ENCODE results near the gene BEGAIN.

The BEGAIN gene

GRCh38 chr14:100559455-100559854 is 27.8 kb downstream of the BEGAIN start:
- DNase-seq (ENCODE audit: insufficient read length) (no peak), FAIRE-seq (no peak)
- TF ChIP-seq TAF1 (IDR thresholded peaks at IDR 0.05; ENCODE audit: borderline replicate concordance, low read depth, low read length): no peak
- TF ChIP-seq POLR2AphosphoS5 (IDR thresholded peaks at IDR 0.05; ENCODE audit: low read depth, low read length): no peak
- TF ChIP-seq POLR2A (IDR thresholded peaks at IDR 0.05; ENCODE audit: low read depth, low read length): no peak

DNA sequence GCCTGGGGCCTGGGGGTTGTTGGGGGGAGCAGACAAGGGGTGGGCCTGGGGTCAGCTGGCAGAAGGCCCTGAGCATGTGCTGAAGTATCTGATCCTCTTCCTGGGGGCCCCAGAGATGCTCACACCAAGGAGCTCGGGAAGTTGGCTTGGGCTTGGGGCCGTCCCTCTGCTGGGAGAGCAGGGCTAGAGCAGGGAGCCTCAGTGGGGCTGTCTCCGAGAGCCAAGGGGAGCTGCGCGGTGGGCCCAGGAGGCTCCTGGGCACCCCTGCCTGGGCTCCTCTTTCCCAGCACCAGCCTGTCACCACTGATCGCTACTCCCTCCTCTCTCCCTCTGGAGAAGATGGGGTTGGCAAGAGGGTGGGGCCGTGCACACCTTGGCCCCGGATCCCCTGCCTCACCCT is 28.3 kb downstream of the BEGAIN start:
- DNase-seq (ENCODE audit: insufficient read length) (no peak), FAIRE-seq (no peak)
- TF ChIP-seq POLR2A (IDR thresholded peaks at IDR 0.05; ENCODE audit: low read depth, low read length) (no peak), TAF1 (IDR thresholded peaks at IDR 0.05; ENCODE audit: borderline replicate concordance, low read depth, low read length) (no peak), POLR2AphosphoS5 (IDR thresholded peaks at IDR 0.05; ENCODE audit: low read depth, low read length) (no peak)

GRCh38 chr14:100558226-100558625 is 29.0 kb downstream of the BEGAIN start:
- no peak for TF ChIP-seq POLR2A (IDR thresholded peaks at IDR 0.05; ENCODE audit: low read depth, low read length)
- no peak for TF ChIP-seq POLR2AphosphoS5 (IDR thresholded peaks at IDR 0.05; ENCODE audit: low read depth, low read length)
- TF ChIP-seq TAF1 (IDR thresholded peaks at IDR 0.05; ENCODE audit: borderline replicate concordance, low read depth, low read length): no peak
- FAIRE-seq: no peak
- DNase-seq (ENCODE audit: insufficient read length): no peak

DNA sequence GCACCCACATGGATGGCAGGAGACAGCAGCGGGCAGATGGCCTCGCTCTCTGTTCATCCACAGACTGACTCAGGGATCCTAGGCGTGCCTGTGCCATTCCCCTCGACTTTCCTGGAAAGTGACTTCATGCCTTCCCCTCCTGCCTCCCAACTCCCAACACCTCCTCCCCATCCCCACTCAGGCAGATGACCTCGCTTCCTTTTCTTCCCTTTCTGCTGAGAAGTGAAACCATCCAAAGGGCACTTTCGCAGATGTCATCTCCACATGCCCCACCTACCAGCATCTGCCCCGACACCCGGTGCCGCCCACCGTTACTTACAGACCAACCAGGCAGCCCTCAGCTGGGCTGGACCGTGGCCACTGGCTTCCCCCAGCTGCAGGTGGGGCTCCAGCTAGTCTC is 29.6 kb downstream of the BEGAIN start:
- no peak for DNase-seq (ENCODE audit: insufficient read length)
- TF ChIP-seq POLR2AphosphoS5 (IDR thresholded peaks at IDR 0.05; ENCODE audit: low read depth, low read length) (no peak), TAF1 (IDR thresholded peaks at IDR 0.05; ENCODE audit: borderline replicate concordance, low read depth, low read length) (no peak), POLR2A (IDR thresholded peaks at IDR 0.05; ENCODE audit: low read depth, low read length) (no peak)
- no peak for FAIRE-seq

GRCh38 chr14:100556936-100557505 is 30.2 kb downstream of the BEGAIN start:
- DNase-seq (ENCODE audit: insufficient read length): no peak
- TF ChIP-seq POLR2A (IDR thresholded peaks at IDR 0.05; ENCODE audit: low read depth, low read length) (no peak), POLR2AphosphoS5 (IDR thresholded peaks at IDR 0.05; ENCODE audit: low read depth, low read length) (no peak), TAF1 (IDR thresholded peaks at IDR 0.05; ENCODE audit: borderline replicate concordance, low read depth, low read length) (no peak)
- FAIRE-seq: no peak

DNA sequence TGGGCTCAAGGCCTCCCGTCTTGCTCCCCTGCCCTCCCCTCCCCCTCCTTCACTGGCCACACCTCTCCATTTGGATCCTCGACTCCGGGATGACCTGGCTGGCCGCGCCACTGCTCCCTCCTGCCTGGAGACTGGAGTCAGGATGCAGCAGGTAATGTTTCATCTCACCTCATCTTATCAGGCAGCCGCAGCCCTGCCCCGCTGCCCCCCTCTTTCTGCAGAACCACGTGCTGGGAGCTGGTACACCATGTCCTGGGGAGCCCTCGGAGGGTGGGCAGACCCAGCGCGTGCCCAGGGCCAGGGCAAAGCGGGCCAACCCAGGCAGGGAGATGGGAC is 31.1 kb downstream of the BEGAIN start:
- TF ChIP-seq TAF1 (IDR thresholded peaks at IDR 0.05; ENCODE audit: borderline replicate concordance, low read depth, low read length) (no peak), POLR2A (IDR thresholded peaks at IDR 0.05; ENCODE audit: low read depth, low read length) (no peak), POLR2AphosphoS5 (IDR thresholded peaks at IDR 0.05; ENCODE audit: low read depth, low read length) (no peak)
- DNase-seq (ENCODE audit: insufficient read length) (no peak), FAIRE-seq (no peak)

DNA sequence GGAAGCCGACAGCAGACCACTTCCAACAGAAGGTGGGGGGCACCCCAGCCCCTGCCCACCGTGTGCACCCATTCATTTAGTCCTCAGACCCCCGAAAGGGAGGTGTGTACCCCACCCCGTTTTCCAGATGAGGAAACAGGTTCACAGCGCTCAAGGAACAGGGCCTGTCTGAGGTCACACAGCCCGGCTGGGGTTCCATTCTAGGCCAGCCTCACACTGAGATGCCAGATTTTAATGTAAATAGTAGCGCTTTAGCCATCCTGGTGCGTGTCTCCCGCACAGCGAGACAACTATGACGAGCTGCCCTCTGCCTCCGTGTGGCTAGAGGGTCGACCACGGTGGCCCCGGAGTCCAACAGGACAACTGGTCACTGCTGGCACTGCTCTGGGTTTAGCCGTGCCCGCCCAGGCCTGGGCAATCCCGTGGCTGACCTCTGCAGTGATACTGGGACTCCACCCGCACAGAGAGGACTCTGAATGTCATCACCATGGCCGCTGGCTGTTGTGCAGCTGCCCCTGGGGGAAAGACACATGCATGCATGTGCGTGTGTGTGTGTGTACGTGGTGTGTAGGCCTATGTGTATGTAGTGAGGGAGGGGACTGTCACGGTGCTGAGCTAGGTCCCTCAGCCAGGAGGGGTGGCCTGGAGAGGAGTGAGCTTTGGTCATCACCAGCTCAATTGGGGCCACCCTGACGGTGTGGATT is 31.6 kb downstream of the BEGAIN start:
- no peak for DNase-seq (ENCODE audit: insufficient read length)
- TF ChIP-seq POLR2A (IDR thresholded peaks at IDR 0.05; ENCODE audit: low read depth, low read length) (no peak), POLR2AphosphoS5 (IDR thresholded peaks at IDR 0.05; ENCODE audit: low read depth, low read length) (no peak), TAF1 (IDR thresholded peaks at IDR 0.05; ENCODE audit: borderline replicate concordance, low read depth, low read length) (no peak)
- FAIRE-seq: no peak

GRCh38 chr14:100554696-100555320 is 32.4 kb downstream of the BEGAIN start:
- DNase-seq (ENCODE audit: insufficient read length) (no peak), FAIRE-seq (no peak)
- TF ChIP-seq POLR2A (IDR thresholded peaks at IDR 0.05; ENCODE audit: low read depth, low read length) (no peak), POLR2AphosphoS5 (IDR thresholded peaks at IDR 0.05; ENCODE audit: low read depth, low read length) (no peak), TAF1 (IDR thresholded peaks at IDR 0.05; ENCODE audit: borderline replicate concordance, low read depth, low read length) (no peak)

DNA sequence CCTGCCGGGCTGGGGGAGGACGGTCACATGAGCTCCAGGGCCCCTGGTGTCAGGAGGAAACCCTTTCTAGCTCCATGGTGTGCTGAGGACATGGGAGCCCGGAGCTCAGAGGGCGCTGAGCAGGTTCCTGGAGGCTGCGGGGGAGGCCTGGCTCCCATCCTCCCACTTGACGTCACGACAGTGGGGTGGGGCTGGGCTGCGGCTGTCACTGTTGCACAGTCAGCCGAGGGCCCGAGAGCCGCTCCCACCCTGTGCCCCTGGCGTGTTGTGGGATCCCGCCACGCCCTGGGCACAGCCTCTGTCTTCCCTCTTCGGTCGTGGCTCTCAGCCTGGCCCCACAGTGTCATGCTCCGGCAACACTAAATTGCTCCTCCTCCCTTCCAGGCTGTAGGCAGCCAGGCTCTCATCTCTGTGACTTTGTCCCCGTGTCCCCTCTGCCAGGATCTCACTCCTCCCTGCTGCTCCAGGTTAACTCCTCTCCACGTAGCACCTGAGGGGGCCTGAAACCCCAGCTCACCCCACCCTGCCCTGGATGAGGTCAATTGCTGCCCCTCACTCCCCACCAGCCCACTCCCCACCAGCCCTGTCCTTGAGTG is 33.0 kb downstream of the BEGAIN start:
- no peak for DNase-seq (ENCODE audit: insufficient read length)
- no peak for TF ChIP-seq POLR2A (IDR thresholded peaks at IDR 0.05; ENCODE audit: low read depth, low read length)
- no peak for TF ChIP-seq TAF1 (IDR thresholded peaks at IDR 0.05; ENCODE audit: borderline replicate concordance, low read depth, low read length)
- no peak for TF ChIP-seq POLR2AphosphoS5 (IDR thresholded peaks at IDR 0.05; ENCODE audit: low read depth, low read length)
- FAIRE-seq: no peak

DNA sequence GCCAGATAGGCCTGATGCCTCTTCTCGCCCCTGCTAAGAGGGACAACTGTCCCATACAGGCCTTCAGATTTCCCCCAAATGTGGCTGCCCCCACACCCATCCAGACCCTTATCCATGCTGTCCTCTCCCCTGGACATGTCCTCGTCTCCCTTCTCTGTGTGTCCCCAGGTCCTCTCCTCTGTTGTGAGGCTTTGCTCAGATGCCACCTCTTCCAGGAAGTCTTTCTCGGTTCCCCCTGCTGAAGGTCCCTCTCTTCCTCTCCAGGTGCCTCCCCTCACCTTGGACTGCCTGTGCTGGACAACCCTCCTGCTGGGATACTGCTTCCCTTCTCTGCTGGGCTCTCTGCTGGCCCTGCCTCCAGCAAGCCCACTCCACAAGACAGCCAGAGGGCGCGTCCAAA is 33.7 kb downstream of the BEGAIN start:
- no peak for FAIRE-seq
- TF ChIP-seq POLR2A (IDR thresholded peaks at IDR 0.05; ENCODE audit: low read depth, low read length) (no peak), POLR2AphosphoS5 (IDR thresholded peaks at IDR 0.05; ENCODE audit: low read depth, low read length) (no peak), TAF1 (IDR thresholded peaks at IDR 0.05; ENCODE audit: borderline replicate concordance, low read depth, low read length) (no peak)
- DNase-seq (ENCODE audit: insufficient read length): no peak

DNA sequence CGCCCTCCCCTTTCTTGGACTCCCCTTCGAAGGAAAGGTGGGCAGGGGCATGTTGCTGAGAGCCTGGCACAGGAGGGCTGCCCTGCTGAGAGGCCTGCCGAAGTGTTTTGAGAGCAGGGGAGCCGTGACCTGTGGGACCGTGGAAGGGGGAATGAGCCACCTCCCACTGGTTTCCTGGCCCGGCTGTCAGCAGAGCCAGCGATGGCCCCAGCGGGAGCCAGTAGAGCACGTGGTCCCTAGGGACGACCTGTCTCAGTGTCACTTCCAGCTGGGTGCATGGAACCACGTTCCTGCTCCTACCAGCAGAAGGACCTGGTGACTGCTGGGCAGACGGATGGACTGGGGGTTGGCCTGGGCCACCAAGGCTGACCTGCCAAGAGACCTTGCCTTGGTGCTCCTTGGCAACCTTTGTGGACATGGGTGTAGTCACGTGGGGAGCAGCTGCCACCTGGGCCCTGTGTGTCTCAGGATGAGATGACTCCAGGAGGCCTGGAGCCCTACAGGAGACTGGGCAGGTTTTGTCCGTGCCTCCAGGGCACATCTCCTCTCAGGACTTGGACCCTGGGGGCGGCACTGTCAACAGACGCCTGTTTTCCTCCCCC is 34.6 kb downstream of the BEGAIN start:
- TF ChIP-seq POLR2A (IDR thresholded peaks at IDR 0.05; ENCODE audit: low read depth, low read length): no peak
- TF ChIP-seq TAF1 (IDR thresholded peaks at IDR 0.05; ENCODE audit: borderline replicate concordance, low read depth, low read length): no peak
- TF ChIP-seq POLR2AphosphoS5 (IDR thresholded peaks at IDR 0.05; ENCODE audit: low read depth, low read length): no peak
- DNase-seq (ENCODE audit: insufficient read length) (no peak), FAIRE-seq (no peak)

All from GM12892 (cell line).